ENCODE measurements around the gene TREM1.

The TREM1 gene

DNA sequence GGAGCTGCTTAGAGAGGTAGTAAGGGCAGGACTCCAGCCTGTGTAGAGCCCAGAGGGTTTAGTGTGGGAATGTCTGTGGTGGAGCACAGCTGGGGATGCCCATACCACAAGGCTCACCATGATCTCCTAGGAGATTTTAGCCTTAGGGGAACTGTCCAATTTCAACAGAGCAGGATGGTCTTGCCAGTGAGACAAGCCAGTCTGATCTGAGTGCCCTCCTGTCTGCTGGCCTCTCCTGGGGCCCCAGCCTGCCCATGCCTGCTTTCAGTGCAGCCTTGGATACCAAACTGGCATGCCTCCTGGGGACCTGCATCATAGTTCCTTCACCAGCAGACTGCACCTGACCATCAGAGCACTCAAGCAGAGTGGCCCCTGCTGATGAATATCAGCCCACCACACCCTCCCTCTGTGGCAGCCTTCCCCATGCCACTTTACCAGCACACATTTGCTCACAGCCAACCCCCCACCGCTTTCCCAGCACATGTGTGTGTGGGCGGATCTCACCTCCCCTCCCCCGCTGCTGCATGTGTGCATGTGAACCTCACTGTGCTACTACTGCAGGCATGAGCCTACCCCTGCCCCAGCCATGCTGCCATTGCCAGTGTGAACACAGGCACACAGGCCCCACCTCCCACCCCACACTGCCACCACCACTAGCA, 7.9 kb upstream of the TREM1 start:
- no peak for DNase-seq

DNA sequence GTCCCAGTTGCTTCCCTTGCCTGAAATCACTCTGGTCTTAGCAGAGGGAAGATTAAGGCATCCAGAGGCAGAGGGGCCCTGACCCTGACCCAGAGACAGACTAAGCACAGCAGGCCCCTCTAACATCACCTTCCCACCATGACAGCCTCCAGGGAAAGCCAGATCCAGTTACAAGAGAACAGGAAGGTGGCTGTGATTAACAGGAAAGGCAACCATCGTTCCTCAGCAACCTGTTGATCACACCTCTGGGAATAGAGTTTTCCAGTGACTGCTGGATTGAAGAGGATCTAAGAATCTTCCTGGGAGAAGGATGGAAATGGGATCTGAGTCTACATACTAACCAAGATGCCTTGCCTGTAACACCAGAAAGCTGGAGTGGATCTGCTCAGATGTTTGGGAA, 5.2 kb upstream of the TREM1 start:
- DNase-seq = no peak

DNA sequence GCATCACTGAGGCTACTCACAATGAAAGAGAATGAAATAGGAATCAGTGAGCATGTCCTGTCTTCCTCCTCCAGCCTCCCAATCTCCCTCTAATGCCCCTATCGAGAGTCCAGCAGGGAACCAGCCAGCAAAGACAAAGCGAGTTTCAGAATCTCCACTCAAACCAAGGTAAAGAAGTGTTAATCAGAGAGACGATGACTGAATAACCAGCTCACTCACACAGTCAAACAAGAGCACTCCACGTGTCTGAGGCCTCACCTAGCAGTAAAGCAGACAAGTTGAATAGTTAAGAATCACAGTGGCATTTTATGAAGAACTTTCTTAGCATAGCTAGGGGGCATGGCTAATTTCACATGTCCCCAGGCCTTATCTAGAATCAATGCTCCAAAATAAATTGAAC, 3.3 kb upstream of the TREM1 start:
- DNase-seq = no peak

DNA sequence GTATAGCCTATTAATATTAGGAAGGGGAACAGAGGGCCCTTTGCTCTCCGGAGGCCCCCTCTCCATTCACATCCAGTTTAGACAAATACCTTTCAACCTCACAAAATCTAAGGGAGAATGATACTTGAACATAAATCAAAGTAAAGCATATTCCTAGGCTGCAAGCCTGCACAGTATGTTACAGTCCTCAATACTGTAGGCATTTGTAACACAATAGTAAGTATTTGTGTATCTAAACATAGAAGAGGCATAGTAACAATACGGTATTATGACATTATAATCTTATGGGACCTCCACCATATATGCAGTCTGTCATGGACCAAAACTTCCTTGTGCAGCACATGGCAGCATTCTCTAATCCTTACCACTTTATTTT, 2.3 kb upstream of the TREM1 start:
- no peak for DNase-seq

DNA sequence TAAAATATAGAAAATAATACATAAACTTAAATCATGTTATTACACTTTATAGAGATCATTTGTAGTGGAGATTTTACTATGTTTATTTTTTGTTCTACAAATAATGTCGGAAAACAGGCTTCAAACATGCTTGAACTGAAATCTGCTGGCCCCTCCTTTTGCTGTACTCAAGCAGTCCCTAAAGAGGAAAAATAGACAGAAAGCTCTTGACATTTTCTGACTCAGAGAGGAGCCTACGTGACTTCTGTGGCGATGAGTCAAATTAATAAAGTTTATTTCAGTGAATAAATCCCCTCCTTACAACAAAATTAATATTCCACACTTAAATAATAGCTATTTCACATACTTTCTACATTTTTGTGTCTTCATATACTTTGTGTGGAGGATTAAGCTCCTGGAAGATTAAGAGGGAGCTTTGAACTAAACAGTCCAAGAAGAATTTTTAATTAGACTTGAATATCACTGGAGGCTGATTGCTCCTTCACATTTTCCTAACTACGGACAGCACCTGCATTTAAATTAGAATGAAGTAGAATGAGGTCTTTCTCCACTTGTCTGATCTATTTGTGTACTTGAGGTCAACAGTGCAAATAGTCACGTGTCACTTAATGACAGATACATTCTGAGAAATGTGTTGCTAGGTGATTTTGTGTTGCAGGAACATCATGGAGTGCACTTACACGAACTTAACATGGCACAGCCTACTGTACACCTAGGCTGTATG, 1.7 kb upstream of the TREM1 start:
- no peak for DNase-seq

DNA sequence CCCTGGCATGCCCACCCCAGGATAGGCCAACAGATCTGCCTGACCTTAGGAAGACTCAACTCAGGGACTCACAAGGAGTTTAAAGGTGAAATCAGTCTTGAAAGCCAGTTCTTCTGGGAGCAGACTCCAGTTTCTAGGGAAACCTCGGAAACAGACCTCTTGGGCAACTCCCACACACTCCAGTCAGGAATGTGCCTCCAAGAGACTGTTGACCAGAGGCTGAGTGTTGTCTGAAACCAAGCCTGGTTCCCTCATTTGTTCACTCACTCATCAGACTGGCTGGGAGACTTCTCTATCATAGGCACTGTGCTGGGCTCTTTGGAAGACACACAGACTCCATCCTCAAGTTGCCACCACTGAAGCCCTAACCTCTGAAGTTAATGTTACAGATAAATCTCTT, 1.8 kb downstream of the TREM1 start:
- DNase-seq = no peak

DNA sequence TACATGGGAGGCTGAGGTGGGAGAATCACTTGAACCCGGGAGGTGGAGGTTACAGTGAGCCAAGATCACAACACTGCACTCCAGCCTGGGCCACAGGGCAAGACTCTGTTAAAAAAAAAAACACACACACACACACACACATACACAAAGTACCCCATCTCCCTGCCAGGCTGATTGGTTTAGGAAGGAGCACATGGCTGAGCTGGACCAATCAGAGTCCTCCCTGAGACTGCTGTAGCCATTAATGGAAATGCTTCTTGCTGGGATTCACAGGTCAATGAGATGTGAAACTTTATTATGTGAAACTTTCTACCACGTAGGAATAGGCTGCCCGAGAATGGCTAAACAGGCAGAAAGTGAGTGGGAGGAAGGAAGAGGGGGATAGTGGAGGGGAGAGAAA, 2.9 kb downstream of the TREM1 start:
- DNase-seq = no peak

DNA sequence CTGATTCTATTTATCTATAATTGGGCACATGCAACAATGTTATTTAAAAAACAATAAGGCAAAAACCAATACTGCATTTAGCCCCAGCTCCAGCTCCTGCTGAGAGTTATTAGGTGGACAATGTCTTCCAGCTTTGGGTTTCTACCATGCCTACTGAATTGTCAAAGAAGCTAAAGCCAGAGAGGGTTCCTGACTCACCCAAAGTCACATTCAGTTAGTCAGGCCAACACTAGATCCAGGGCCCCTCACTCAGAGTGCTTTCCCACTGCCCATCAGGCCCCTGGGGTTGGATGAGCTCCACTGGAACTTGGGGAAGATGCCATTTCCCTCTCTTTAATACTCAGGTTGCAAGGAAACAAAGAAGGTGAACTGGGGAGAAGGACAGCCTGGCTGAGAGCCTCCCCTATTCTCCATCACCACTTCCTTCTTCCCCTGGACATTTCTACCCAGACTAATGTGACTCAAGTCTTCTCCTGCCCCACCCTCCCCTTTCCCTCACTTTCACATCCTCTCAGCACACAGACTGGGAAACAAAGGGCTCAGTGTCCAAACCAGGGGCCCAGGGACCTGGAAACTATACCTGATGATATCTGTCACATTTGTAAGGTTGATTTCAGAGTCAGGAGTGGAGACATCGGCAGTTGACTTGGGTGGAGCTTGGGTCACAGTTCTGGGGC, 6.0 kb downstream of the TREM1 start:
- DNase-seq = no peak

DNA sequence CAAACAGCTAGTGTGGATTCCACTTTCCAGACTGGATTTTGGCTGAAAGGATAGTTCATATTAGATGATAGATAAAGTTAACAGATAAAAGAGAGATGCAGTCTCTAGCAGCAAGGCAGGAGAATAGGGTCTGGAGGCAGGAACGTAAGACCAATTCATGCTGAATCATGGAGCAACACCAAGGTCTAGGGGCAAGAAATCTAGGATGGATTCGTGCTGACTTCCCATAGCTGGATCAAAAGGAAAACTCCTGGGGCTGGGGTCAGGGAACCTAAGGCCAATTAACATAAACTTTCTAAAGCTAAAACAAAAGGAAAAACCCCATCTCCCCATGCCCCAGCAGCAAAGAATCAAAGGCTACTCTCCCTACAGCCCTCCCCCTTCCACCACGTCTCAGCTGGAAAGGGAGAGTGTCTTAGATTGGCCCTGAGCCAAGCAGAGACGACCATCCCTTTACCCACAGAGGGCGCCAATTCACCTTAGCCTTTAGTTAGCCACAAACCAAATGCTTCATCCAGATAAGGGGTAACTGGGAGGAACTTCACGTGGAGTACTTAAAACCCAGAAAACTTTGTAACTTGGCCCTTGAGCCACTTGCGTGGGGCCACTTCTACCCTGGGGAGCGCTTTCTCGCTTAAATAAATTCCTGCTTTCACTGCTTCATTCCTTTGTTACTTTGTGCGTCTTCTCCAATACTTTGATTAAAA, 7.6 kb downstream of the TREM1 start:
- DNase-seq = peak; percentile 55

DNA sequence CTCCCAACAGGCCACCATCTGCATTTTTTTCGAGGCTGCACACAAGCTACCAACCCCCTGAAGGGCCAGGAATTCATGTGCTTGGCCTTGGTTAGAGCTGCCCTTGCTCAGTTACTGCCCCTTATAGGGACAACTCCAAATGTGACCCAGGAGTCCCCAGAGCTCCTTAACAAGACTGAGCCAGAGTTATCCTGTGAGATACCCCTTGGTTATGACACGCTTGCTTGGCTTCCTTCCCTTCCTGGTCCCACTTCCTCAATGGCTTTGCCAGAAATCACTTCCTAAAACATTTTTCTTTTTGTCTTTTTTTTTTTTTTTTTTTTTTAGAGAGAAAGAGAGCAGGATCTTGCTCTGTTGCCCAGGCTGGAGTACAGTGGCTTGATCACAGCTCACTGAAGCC, 8.9 kb downstream of the TREM1 start:
- no peak for DNase-seq

DNA sequence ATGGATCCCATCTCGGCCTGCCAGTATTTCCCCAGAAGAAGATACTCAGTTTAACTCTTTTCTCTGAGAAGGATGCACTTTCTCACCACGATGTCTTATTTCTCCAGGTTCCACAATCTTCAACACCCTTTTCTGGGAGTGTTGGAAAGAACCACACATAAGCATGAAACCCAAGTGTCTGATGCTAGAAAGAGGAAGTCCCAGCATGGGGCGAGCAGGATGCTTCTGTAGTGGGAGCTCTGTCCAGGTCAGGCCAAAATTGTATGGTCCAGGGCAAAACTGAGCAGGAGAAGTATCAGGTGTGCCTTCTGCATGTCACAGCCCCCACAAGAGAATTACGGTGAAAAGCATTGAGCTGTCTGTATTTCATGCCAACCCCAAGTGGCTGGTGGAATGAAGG, 11.0 kb downstream of the TREM1 start:
- DNase-seq = no peak

DNA sequence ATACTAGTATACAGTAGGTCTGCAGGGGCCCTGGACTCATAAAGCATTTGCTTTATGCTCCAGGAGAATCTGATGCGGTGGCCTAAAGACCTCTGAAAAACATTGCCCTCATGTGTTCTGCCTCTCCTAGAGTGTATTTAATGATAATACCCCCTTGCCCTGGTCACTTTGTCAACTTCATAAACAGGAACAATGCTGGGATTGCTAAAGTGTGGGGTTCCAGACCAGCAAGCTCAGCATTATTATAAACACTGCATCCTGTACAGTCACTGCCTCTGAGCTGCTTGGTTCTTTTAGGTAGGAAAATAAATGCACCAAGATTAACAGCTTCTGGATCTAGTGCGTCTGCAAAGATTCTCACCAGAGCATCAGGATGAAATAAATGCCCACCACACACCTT, 12.2 kb downstream of the TREM1 start:
- DNase-seq = no peak

DNA sequence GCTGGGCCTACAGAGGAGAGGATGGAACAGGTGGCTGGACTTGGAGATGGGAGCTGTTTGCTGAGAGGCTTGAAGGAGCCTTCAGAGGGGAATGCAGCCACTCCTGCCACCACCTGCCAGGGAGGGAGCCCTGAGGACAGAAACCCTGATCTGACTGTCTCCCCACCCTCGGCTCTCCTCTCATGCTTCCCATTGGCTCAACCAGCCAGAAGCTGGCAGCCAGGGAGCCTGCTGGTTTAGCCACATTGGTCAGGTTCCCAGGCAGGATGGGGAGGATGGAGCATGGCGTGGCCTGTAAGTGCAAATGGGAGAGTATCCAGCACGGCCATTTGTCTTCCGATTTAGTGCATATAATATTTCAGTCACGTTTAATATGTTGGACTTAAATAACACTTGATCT, 12.8 kb downstream of the TREM1 start:
- DNase-seq = no peak

DNA sequence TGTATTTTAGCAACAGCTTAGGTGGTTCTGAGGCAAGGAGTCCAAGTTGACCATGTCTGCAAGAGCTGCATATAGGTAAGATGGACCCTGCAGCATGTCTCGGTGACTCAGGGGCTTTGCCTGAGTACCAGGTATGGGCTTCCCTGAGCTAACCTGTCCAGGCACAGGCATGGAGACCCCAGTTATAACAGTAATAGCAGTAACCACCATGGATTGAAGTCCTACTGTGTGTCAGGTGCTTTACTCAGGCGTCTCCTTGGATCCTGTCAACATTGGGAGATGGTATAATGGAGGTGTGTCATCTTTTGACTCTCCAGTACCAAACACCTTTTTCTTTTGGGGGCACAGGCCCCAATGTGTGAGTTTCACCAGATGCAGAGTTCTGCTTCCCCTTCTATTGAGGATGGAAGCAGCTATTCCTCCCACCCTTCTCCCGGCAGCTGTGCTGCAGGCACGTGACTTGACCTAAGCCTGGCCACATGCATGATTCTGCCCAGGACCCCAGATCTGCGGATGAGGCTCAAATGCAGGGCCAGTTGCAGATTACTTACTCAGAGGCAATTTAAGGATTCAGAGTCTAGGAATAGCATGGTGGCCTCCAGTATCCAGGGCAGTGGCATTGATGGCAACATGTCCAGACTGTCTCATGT, 13.8 kb downstream of the TREM1 start:
- no peak for DNase-seq

DNA sequence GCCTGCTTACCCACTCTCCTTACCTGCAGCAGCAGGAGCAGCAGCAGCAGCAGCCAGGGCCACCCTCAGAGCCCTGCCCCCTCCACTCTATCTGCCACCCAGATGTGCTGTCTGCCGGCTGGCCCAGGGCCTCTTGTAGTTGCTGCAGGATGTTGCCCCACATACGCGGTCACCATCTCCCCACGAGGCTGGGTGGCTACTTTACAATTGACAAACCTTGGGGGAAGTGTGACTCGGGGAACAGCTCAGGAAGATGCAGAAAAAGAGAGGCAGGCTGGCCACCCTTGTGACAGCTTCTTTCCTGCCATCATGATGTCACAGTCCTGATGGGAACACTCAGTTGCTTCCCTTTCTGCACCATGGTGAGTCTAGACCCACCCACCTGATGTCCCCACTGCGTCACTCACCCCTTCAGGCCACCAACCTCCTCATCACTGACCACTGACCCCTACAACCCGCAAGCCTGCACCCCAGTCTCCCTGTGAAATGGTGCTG, 14.5 kb downstream of the TREM1 start:
- DNase-seq = no peak

DNA sequence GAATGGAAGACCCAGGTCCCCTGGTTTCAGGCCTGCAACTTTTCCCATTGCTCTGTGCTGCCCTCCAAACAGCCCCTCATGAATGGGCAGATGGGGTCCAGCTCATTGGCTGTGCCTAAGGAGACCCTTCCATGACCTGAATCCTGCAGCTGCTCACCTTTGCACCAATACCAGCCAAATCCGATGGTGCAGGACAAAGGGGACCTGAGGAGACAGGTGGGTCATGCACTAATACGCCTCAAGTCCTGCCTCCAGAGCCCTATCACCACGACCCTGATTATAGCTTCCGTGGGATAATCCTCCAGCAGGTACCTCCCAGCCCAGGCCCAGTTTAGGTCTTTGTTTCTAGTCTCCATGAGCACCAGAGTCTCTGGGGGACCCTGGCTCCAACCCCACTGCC, 16.8 kb downstream of the TREM1 start:
- no peak for DNase-seq

DNA sequence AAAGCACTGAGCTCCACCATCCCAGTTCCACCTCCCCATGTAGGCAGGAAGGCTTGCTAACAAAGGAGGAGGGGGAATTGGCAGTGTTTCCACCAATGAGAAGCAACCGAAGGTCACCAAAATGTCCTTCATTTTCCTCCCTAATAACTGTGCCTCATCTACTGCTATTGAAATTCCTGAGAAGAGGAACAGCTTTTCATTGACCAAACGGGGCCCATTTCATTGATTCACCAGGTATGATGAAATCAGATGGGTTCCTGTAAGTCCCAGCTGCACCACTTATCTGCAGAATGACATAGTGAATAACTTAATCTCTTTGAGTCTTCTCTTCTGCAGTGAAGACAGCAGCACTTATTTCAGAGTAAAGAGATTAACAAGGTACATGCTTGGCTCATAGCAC, 17.3 kb downstream of the TREM1 start:
- no peak for DNase-seq

DNA sequence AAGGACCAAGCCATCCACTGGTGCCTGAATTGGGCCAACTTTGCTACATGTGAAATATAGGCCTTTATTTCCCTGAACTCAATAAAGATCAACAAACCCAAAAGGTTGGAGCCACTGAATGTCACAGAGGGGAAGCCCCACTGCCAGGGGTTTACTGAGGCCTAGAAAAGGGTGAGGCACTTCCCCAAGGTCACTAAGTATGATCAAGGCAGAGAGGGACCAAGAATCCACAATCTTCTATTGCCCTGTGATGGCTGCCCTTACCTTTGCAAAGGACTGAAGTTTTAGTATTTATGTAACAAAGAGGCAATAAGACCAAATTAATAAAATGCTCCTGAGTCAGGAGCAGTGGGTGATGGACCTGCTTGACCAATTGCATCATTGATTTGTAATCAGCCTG, 18.0 kb downstream of the TREM1 start:
- no peak for DNase-seq

DNA sequence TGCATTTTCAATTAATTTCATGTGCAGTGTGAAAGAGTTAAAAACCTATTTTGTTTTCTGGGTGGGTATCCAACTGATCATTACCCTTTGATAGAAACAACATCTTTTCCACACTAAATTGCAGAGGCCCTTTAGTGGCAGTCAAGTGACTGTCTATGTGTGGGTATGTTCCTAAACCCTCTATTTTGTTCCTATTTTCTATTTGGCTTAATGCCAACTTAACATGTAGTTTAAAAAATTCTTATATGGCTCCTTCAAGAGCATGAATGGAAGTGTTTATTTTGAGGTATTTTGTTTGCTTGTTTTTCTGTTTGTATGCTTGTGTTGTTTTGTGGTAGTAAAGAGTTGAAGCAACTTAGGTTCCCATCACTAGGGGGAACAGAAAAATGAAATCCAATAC, 19.9 kb downstream of the TREM1 start:
- no peak for DNase-seq

DNA sequence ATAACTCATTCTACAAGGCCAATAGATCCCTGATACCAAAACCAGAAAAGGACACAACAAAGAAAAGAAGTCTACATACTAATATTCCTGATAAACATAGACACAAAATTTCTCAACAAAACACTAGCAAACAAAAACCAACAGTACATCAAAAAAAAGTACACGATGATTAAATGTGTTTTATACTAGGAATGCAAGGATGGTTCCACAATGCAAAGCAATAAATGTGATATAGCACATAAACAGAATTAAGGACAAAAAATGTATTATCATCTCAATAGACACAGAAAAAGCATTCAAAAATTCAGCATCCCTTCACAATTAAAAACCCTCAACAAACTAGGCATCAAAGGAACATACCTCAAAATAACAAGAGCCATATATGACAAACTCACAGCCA, 23.2 kb downstream of the TREM1 start:
- DNase-seq = no peak

DNA sequence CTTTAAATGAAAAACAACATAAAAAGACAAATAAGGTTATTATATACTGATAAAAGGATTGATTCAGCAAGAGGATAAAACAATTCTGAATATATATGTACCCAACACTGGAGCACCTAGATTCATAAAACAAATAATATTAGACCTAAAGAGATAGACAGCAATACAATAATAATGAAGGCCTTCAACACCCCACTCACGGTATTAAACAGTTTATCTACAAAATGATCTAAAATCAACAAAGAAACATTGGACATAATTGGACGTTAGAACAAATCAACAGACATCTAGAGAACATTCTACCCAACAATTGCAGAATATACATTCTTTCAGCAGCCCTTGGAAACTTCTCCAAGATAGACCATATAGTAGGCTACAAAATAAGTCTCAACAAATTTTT, 24.1 kb downstream of the TREM1 start:
- no peak for DNase-seq

DNA sequence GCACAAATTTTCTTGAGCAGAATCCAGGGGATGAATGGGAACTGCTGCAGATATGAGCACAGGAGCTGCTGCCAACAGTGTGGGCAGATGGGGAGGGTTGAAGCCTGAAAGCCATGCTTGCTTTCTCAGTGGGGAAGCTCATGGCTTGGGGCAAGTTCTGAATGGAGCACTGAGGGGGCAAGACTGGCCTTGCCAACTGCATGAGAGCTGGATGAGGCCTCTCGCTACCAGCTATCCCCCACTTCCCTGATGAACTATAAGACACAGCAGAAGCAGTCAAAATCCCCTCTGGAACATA, 28.3 kb downstream of the TREM1 start:
- DNase-seq = no peak
